Stimulated activated CD4-positive, alpha-beta T cell treated with anti-CD3 and anti-CD28 coated beads, Interleukin-1b, Interleukin-23, amount 100 ng/mL, for 4 hours (primary cell): ENCODE measurements around the gene PRPF6.

ENCODE experiments used
- DNase-seq, 2 donors: peaks; one replicate each; pipeline ENCODE4 v3.0.0-alpha.2; 2020; ENCODE audit warnings: low read depth in 2 of 2

The PRPF6 gene

DNA sequence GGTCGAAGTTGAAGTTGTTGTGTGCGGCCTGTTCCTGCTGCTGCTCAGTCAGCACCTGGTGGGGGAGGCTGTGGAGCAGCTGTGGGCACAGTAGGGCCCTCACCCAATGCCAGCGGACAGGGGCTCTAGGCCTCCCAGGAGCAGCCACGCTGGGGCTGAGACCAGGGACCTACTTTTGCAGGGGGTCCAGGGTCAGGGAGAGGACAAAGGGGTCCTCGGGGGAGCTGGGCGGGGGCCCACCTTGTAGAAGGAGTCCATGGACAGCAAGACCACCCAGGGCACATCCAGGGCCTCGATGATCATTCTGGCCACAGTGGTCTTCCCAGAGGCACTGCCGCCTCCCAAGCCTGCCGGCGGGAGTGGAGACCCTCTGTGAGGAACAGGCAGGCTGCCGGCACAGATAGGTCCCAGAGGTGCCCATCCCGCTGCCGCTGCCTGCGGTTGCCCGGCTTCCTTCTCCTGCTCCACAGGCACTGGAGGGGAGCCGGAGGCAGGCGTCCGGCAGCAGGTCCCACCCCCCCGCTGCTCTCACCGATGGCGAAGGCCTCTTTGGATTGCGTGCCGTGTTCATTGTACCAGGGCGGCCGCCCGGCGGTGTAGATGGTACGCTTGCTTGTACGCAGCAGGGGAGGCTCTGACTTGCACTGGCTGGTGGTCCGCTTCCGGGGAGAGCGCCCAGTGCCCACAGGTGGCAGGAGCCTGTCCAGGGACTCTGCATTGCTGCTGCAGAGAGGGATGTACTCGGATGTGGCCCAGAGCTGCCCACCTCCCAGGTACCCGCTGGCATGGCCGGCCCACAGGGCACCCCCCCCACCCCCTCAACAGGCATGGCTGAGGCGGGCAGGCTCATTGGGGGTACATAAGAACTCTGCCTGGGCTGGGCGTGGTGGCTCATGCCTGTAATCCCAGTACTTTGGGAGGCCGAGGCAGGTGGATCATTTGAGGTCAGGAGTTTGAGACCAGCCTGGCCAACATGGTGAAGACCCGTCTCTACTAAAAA lies 34.7 kb upstream of the PRPF6 start:
- no peak for DNase-seq

DNA sequence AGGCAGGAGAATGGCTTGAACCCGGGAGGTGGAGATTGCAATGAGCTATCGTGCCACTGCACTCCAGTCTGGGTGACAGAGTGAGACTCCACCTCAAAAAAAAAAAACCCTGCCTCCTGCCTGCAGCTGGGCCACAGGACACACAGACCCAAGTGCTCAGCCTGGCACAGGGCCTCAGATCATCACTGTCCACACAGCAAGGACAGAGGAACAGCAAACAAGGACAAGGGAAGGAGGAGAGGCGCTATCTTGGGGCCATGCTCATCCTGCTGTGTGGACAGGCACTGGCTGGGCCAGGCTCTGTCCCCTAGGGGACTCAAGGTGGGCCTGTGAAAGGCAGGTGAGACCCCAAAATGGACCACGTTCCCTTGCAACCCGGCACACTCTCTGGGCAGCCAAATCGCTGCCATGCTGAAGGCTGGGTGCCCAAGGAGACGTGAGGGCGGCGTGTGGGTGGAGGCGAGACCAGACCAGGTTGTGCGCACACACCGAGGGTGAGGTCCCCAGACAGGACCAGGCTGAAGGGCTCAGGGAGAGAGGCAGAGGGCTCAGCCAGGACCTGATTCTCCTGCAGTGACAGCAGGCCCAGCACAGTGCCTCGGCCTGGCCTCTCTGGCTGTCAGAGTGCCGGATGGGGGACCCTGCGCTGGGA lies 33.8 kb upstream of the PRPF6 start:
- no peak for DNase-seq

- DNase-seq = no peak
These were observed 33.1 kb upstream of the PRPF6 start for GRCh38 chr20:63947638-63948456.

DNA sequence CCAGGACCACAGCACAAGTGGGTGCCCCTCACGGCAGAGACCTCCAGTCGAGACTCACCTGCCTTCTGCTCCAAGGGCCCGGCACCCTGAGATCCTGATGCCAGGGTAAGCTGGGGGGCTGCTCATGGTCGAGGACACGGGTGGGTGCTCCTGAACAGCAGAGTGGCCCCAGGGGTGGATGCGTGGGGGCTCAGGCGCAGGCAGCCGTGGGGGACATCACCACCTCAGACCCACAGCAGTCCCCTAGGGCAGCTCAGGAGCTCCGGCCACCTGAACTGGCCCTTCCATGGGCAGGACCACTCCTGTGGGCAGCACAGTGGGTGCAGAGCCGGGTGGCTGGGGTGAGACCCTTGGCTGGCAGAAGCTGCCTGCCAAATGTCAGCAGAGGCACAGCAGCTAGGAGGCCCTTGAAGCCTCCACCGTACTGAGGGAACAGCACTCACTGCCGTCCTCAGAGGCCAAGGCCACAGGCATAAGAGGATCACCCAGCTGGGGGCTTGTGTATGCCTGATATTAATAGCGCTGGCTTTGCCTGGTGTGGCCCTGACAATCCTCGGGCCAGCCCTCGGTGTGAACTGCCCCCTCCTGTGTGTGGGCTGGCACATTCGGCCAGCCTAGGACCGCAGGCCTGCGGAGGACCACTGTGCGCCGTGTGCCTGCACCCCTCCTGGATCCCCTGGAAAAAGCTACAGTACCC lies 30.1 kb upstream of the PRPF6 start:
- DNase-seq = no peak

- no peak for DNase-seq
These were observed 29.3 kb upstream of the PRPF6 start for GRCh38 chr20:63951398-63952209.

DNA sequence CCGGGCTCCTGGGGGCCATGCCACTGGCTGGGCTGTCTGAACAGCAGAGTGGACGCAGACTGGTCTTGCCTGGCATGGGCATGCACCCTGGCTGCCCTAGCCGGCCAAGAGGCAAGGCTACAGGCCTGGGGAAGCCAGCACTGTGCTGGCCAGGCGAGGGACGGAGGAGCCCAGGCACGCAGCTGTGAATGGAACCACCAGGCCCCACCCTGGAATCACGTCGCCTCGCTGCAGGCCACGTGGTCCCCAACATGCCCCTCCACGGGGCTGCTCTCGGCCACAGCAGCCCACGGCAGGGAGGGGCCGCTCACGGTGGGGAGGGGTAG lies 28.8 kb upstream of the PRPF6 start:
- no peak for DNase-seq

- no peak for DNase-seq
These were observed 28.2 kb upstream of the PRPF6 start for GRCh38 chr20:63952769-63953168.

- no peak for DNase-seq
These were observed 27.0 kb upstream of the PRPF6 start for GRCh38 chr20:63953764-63954429.

DNA sequence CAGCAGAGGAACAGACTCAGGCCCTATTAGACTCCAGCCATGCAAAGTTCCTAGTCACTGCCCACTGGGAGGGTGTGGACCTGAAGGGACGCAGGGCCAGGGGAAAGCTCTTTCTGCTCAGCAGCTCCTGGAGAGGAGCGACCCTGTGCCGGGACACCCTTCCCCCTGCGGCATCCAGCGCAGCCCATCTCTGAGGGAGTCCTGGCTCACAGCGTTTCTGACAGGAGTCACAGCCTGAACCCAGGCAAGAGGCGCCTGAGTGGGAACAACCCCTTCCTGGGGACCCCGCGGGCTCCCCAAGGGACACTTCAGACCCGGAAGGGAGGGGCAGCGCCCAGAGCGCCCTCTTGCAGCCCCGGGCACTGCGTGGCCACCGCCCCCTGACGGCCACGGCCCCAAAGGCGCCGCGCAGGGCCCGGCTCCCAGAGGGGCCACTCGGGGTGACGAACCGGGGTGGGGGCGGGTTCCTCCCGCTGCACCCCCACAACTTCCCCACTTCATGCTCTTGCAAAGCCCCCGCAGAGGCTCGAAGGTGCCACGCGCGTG lies 25.6 kb upstream of the PRPF6 start:
- DNase-seq = no peak

DNA sequence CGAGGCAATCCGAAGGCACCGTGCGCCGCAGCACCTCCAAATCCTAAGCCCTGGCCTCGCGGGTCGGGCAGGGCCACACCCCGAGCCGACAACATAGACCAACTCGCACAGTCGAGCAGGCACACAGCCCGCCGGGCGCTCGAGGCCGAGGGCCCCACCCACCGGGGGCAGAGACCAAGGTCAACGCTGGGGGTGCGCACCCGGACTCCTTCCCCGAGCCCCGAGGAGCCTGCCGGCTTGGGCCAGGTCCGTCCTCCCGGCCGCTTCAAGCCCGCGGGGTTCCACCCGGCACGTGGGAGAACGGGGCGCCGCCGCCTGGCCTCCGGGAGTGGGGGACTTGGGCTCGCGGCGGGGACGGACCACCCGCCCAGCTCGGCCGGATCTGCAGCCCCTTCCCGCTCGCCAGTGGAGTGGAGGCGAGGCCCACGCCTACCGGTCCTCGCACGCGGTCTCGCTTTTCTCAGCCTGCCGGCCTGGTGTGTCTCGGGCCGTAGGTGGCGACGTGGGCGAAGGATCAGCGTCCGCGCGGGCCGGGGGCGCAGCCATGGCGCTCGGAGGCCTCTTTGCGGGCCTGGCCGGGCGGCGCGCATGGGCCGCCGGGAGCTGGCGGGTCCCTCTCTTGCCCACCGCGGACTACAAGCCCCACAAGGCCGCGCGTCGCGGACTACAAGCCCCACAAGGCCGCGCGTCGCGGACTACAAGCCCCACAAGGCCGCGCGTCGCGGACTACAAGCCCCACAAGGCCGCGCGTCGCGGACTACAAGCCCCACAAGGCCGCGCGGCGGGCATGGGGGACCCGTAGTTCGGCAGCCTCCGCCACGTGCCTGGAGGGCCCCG lies 24.9 kb upstream of the PRPF6 start, which contains the start of gene UCKL1:
Gene UCKL1 (minus strand): TSS at position 590 of the 837 bp plus-strand sequence. CDS start 44 bp downstream, at position 546.
- DNase-seq = peak; percentile 85 to 86

GRCh38 chr20:63956664-63957003 lies 24.3 kb upstream of the PRPF6 start:
- DNase-seq = no peak

GRCh38 chr20:63957004-63957689 lies 23.8 kb upstream of the PRPF6 start:
- peak; percentile 62 to 66 for DNase-seq

- no peak for DNase-seq
These were observed 23.1 kb upstream of the PRPF6 start for GRCh38 chr20:63957690-63958441.

GRCh38 chr20:63958471-63958870 lies 22.5 kb upstream of the PRPF6 start:
- no peak for DNase-seq

GRCh38 chr20:63958964-63959698 lies 21.8 kb upstream of the PRPF6 start:
- no peak for DNase-seq

- DNase-seq = no peak
These were observed 21.2 kb upstream of the PRPF6 start for GRCh38 chr20:63959699-63960075.
